HEK293 (cell line): ENCODE measurements around the gene PRKCA.

Source experiments
- CTCF ChIA-PET: fragments of 350-600 bp; formaldehyde crosslinking; extraction: SDS; loops from one replicate; lab custom pipeline; 2021; ENCODE audit warnings: antibody characterized with exemption; lab: Yijun Ruan, JAX
- POLR2A ChIA-PET: fragments of 300-600 bp; formaldehyde crosslinking; extraction: SDS; loops from one replicate; lab custom pipeline; 2020; ENCODE audit warnings: antibody characterized with exemption, inconsistent platforms; lab: Yijun Ruan, JAX
- H3K27ac ChIP-seq: fragments of 200-500 bp; sonication (Bioruptor generic); 2 replicates; pipeline ENCODE4 v1.5.1; 2014; ENCODE audit warnings: low read depth, low read length, control low read depth, inconsistent platforms; ENCODE audit errors: extremely low read depth
- H3K36me3 ChIP-seq, 2 experiments: fragments of 200-500 bp in 1 of 2; sonication (Bioruptor generic) in 1 of 2; 1 replicate in 1 of 2; 2 replicates in 1 of 2; pipeline ENCODE4 v1.5.1; 2014 to 2017; ENCODE audit warnings: inconsistent platforms in 2 of 2, low read length in 2 of 2; ENCODE audit not compliant: control insufficient read depth in 2 of 2, insufficient read depth in 1 of 2
- H3K4me1 ChIP-seq: fragments of 200-500 bp; sonication (Bioruptor generic); 2 replicates; pipeline ENCODE4 v1.5.1; 2014; ENCODE audit warnings: mild to moderate bottlenecking, low read length, inconsistent platforms; ENCODE audit not compliant: control insufficient read depth, insufficient read depth
- H3K4me3 ChIP-seq: 2 replicates; pipeline ENCODE4 v1.5.1; 2011; ENCODE audit warnings: low read depth, mild to moderate bottlenecking, control low read depth, low read length, moderate library complexity
- H3K9me3 ChIP-seq: fragments of 200-500 bp; sonication (Bioruptor generic); 2 replicates; pipeline ENCODE4 v1.5.1; 2014; ENCODE audit warnings: low read depth, low read length, inconsistent platforms; ENCODE audit not compliant: control insufficient read depth, insufficient read depth
- KLF8 ChIP-seq: fragments of 450-650 bp; formaldehyde crosslinking; IDR thresholded peaks from 2 replicates; pipeline ENCODE4 v1.5.1; 2016; ENCODE audit warnings: missing biosample characterization, missing genetic modification characterization
- ZBTB1 ChIP-seq: fragments of 450-650 bp; formaldehyde crosslinking; IDR thresholded peaks from 2 replicates; pipeline ENCODE4 v1.5.1; 2016; ENCODE audit warnings: missing biosample characterization, missing genetic modification characterization
- ZBTB7A ChIP-seq: fragments of 450-650 bp; formaldehyde crosslinking; IDR thresholded peaks from 2 replicates; pipeline ENCODE4 v1.5.1; 2016; ENCODE audit warnings: low read depth, missing biosample characterization, missing genetic modification characterization
- ZFP3 ChIP-seq: fragments of 450-650 bp; formaldehyde crosslinking; IDR thresholded peaks from 2 replicates; pipeline ENCODE4 v1.5.1; 2016; ENCODE audit warnings: low read depth, missing biosample characterization, missing genetic modification characterization
- ZNF311 ChIP-seq: fragments of 450-650 bp; formaldehyde crosslinking; IDR thresholded peaks from 2 replicates; pipeline ENCODE4 v1.5.1; 2017; ENCODE audit warnings: missing biosample characterization, missing genetic modification characterization, borderline replicate concordance
- ZNF350 ChIP-seq: fragments of 450-650 bp; formaldehyde crosslinking; IDR thresholded peaks from 2 replicates; pipeline ENCODE4 v1.5.0; 2017; ENCODE audit warnings: missing biosample characterization, mild to moderate bottlenecking, missing genetic modification characterization
- ZNF404 ChIP-seq: fragments of 450-650 bp; formaldehyde crosslinking; IDR thresholded peaks from 2 replicates; pipeline ENCODE4 v1.5.1; 2017; ENCODE audit warnings: missing biosample characterization, missing genetic modification characterization
- ZNF433 ChIP-seq: fragments of 450-650 bp; formaldehyde crosslinking; IDR thresholded peaks from 2 replicates; pipeline ENCODE4 v1.5.1; 2016; ENCODE audit warnings: missing biosample characterization, missing genetic modification characterization, low read depth
- ZNF549 ChIP-seq: fragments of 450-650 bp; IDR thresholded peaks from 2 replicates; pipeline ENCODE4 v1.5.1; 2018; ENCODE audit warnings: missing biosample characterization, missing genetic modification characterization, mild to moderate bottlenecking, inconsistent platforms, moderate library complexity
- ZNF561 ChIP-seq: fragments of 450-650 bp; IDR thresholded peaks from 2 replicates; pipeline ENCODE4 v1.5.1; 2018; ENCODE audit warnings: missing biosample characterization, missing genetic modification characterization, borderline replicate concordance
- ZNF621 ChIP-seq: fragments of 450-650 bp; formaldehyde crosslinking; IDR thresholded peaks from 2 replicates; pipeline ENCODE4 v1.5.1; 2017; ENCODE audit warnings: missing biosample characterization, missing genetic modification characterization
- ZNF658 ChIP-seq: fragments of 450-650 bp; formaldehyde crosslinking; IDR thresholded peaks from 2 replicates; pipeline ENCODE4; 2016; ENCODE audit warnings: missing biosample characterization, missing genetic modification characterization
- ZNF777 ChIP-seq: fragments of 450-650 bp; formaldehyde crosslinking; IDR thresholded peaks from 2 replicates; pipeline ENCODE4 v1.5.1; 2017; ENCODE audit warnings: missing biosample characterization, missing genetic modification characterization, borderline replicate concordance
- ZNF830 ChIP-seq: fragments of 450-650 bp; IDR thresholded peaks from 2 replicates; pipeline ENCODE4 v1.5.0; 2018; ENCODE audit warnings: missing biosample characterization, missing genetic modification characterization, low read depth, mild to moderate bottlenecking, moderate library complexity
- ZNF837 ChIP-seq: fragments of 450-650 bp; formaldehyde crosslinking; IDR thresholded peaks from 2 replicates; pipeline ENCODE4 v1.5.1; 2016; ENCODE audit warnings: missing biosample characterization, missing genetic modification characterization
- ZXDB ChIP-seq: fragments of 450-650 bp; formaldehyde crosslinking; IDR thresholded peaks from 2 replicates; pipeline ENCODE4 v1.5.1; 2016; ENCODE audit warnings: missing biosample characterization, missing genetic modification characterization
- TF ChIP-seq, protein P1 (sequence below): fragments of 450-650 bp; formaldehyde crosslinking; IDR thresholded peaks from 2 replicates; pipeline ENCODE4 v1.5.1; 2017; ENCODE audit warnings: missing biosample characterization, missing genetic modification characterization
- TF ChIP-seq, protein P2 (sequence below): fragments of 450-650 bp; formaldehyde crosslinking; IDR thresholded peaks from 2 replicates; pipeline ENCODE4 v1.5.1; 2016; ENCODE audit warnings: missing biosample characterization, missing genetic modification characterization
- TF ChIP-seq, protein P3 (sequence below): fragments of 450-650 bp; formaldehyde crosslinking; IDR thresholded peaks from 2 replicates; pipeline ENCODE4 v1.5.1; 2016; ENCODE audit warnings: missing biosample characterization, missing genetic modification characterization
- TF ChIP-seq, protein P4 (sequence below): fragments of 450-650 bp; formaldehyde crosslinking; IDR thresholded peaks from 2 replicates; pipeline ENCODE4 v1.5.1; 2016; ENCODE audit warnings: missing biosample characterization, missing genetic modification characterization
- TF ChIP-seq, protein P5 (sequence below): fragments of 450-650 bp; formaldehyde crosslinking; IDR thresholded peaks from 2 replicates; pipeline ENCODE4 v1.5.0; 2017; ENCODE audit warnings: missing biosample characterization, missing genetic modification characterization, borderline replicate concordance

PRKCA gene

DNA sequence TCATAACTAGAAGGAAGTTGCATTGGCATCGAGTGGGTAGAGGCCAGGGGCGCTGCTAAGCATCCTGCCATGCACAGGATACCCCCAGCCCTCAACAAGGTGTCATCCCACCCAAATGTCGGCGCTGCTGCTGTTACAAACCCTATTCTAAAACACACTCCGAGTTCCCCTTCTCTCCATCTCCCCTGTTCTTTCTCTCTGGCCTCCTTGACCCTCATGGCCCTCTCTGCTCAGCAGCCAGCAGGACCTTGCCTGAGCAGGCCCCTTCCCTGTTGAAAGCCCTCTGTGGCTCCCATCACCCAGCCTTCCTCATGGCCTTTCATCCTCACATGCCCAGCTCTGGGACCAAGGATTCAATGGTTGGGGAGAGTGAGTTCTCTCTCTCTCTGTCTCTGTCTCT, 510.2 kb downstream of the PRKCA start (continued):
- TF ChIP-seq, protein P1, sequence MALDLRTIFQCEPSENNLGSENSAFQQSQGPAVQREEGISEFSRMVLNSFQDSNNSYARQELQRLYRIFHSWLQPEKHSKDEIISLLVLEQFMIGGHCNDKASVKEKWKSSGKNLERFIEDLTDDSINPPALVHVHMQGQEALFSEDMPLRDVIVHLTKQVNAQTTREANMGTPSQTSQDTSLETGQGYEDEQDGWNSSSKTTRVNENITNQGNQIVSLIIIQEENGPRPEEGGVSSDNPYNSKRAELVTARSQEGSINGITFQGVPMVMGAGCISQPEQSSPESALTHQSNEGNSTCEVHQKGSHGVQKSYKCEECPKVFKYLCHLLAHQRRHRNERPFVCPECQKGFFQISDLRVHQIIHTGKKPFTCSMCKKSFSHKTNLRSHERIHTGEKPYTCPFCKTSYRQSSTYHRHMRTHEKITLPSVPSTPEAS = no peak
- no peak for TF ChIP-seq KLF8 (tag by site-specific recombination)

DNA sequence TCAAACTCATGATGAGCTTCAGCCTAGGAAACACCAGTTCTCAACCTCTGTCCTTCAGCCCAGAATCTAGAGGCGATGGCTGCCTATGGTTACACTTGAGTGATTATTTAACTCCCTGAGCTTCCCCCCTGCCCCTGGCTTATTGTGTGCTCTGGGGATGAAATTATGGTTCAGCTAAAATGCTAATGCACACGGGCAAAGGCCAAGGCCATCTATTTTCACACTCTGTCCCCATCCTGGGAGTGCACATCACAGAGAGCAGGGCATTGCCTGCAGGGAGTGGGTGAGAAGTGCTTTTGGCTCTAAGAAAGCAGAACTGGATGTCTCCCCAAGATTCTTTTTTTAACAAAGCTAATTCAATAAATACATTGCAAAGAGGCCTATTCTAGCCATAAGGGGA, 510.9 kb downstream of the PRKCA start:
- H3K4me1 ChIP-seq = no peaks in the 10 kb centered on the region
- ChIA-PET CTCF (interaction anchor here (0.6 to 0.7 kb wide), 3 partner anchors 11 to 92 kb away, joined by 3 to 5 read pairs (median 3); no protein-coding TSS in a partner anchor), POLR2A (no interaction called here)

DNA sequence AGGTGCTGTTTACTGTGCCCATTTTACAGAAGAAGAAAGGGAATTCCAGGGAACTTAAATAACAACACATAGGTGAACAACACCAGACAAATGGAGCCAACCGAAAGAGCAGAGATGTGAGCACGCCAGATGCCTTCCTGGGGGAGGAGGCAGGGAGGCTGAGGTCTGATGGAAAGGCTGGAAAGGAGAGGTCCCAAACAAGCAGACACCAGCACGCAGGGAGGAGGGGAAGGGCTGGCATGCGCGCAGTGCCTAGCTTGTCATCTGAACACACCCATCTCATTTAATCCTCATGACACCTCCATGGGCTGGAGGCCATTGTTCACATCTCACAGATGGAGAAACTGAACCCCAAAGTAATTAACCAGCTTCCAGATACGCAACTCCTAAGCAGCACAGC, 511.6 kb downstream of the PRKCA start:
- Histone ChIP-seq H3K27ac (no peak overlapping the region), H3K36me3 (no peaks in the 10 kb centered on the region), H3K4me1 (no peaks in the 10 kb centered on the region), H3K9me3 (no peaks in the 10 kb centered on the region), H3K4me3 (no peak overlapping the region)
- no peak for TF ChIP-seq ZNF837
- TF ChIP-seq, protein P2, sequence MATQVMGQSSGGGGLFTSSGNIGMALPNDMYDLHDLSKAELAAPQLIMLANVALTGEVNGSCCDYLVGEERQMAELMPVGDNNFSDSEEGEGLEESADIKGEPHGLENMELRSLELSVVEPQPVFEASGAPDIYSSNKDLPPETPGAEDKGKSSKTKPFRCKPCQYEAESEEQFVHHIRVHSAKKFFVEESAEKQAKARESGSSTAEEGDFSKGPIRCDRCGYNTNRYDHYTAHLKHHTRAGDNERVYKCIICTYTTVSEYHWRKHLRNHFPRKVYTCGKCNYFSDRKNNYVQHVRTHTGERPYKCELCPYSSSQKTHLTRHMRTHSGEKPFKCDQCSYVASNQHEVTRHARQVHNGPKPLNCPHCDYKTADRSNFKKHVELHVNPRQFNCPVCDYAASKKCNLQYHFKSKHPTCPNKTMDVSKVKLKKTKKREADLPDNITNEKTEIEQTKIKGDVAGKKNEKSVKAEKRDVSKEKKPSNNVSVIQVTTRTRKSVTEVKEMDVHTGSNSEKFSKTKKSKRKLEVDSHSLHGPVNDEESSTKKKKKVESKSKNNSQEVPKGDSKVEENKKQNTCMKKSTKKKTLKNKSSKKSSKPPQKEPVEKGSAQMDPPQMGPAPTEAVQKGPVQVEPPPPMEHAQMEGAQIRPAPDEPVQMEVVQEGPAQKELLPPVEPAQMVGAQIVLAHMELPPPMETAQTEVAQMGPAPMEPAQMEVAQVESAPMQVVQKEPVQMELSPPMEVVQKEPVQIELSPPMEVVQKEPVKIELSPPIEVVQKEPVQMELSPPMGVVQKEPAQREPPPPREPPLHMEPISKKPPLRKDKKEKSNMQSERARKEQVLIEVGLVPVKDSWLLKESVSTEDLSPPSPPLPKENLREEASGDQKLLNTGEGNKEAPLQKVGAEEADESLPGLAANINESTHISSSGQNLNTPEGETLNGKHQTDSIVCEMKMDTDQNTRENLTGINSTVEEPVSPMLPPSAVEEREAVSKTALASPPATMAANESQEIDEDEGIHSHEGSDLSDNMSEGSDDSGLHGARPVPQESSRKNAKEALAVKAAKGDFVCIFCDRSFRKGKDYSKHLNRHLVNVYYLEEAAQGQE (tag by site-specific recombination) = no peak
- TF ChIP-seq ZNF433 (tag by site-specific recombination) = no peak
- no peak for TF ChIP-seq ZBTB1 (tag by site-specific recombination)
- no peak for TF ChIP-seq ZNF350 (tag by site-specific recombination)
- no peak for TF ChIP-seq ZNF830
- no peak for TF ChIP-seq ZBTB7A (tag by site-specific recombination)
- no peak for TF ChIP-seq ZNF549 (tag by site-specific recombination)
- TF ChIP-seq ZFP3 = no peak
- TF ChIP-seq ZNF621 (tag by site-specific recombination) = no peak
- TF ChIP-seq ZXDB (tag by site-specific recombination) = no peak
- no peak for TF ChIP-seq ZNF561 (tag by site-specific recombination)
- TF ChIP-seq, protein P3, sequence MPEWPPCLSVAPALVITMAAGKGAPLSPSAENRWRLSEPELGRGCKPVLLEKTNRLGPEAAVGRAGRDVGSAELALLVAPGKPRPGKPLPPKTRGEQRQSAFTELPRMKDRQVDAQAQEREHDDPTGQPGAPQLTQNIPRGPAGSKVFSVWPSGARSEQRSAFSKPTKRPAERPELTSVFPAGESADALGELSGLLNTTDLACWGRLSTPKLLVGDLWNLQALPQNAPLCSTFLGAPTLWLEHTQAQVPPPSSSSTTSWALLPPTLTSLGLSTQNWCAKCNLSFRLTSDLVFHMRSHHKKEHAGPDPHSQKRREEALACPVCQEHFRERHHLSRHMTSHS (tag by site-specific recombination) = no peak
- TF ChIP-seq, protein P4, sequence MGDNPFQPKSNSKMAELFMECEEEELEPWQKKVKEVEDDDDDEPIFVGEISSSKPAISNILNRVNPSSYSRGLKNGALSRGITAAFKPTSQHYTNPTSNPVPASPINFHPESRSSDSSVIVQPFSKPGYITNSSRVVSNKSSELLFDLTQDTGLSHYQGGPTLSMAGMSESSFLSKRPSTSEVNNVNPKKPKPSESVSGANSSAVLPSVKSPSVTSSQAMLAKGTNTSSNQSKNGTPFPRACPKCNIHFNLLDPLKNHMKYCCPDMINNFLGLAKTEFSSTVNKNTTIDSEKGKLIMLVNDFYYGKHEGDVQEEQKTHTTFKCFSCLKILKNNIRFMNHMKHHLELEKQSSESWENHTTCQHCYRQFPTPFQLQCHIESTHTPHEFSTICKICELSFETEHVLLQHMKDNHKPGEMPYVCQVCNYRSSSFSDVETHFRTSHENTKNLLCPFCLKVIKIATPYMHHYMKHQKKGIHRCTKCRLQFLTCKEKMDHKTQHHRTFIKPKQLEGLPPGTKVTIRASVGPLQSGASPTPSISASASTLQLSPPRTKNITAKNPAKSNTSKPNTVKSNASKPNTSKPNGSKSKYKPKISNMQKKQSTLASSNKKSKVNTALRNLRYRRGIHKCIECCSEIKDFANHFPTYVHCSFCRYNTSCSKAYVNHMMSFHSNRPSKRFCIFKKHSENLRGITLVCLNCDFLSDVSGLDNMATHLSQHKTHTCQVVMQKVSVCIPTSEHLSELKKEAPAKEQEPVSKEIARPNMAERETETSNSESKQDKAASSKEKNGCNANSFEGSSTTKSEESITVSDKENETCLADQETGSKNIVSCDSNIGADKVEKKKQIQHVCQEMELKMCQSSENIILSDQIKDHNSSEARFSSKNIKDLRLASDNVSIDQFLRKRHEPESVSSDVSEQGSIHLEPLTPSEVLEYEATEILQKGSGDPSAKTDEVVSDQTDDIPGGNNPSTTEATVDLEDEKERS = no peak
- no peak for TF ChIP-seq ZNF404
- TF ChIP-seq, protein P5, sequence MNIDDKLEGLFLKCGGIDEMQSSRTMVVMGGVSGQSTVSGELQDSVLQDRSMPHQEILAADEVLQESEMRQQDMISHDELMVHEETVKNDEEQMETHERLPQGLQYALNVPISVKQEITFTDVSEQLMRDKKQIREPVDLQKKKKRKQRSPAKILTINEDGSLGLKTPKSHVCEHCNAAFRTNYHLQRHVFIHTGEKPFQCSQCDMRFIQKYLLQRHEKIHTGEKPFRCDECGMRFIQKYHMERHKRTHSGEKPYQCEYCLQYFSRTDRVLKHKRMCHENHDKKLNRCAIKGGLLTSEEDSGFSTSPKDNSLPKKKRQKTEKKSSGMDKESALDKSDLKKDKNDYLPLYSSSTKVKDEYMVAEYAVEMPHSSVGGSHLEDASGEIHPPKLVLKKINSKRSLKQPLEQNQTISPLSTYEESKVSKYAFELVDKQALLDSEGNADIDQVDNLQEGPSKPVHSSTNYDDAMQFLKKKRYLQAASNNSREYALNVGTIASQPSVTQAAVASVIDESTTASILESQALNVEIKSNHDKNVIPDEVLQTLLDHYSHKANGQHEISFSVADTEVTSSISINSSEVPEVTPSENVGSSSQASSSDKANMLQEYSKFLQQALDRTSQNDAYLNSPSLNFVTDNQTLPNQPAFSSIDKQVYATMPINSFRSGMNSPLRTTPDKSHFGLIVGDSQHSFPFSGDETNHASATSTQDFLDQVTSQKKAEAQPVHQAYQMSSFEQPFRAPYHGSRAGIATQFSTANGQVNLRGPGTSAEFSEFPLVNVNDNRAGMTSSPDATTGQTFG = no peak
- TF ChIP-seq ZNF777 = no peak
- ChIA-PET POLR2A (no interaction called here), CTCF (interaction anchor here (0.6 kb wide), 1 partner anchor 89 kb away, joined by 5 read pairs; no protein-coding TSS in a partner anchor)

More for the DNA sequence above, 510.9 kb downstream of the PRKCA start:
- Histone ChIP-seq H3K9me3 (no peaks in the 10 kb centered on the region), H3K36me3 (no peaks in the 10 kb centered on the region), H3K4me3 (no peak overlapping the region), H3K27ac (no peak overlapping the region)
- TF ChIP-seq ZNF311 (tag by site-specific recombination) (no peak), ZNF658 (no peak)
